GM12878 (cell line): ENCODE results near the gene SUPT4H1.

Experiments used
- CTCF ChIP-seq, 3 experiments: IDR thresholded peaks in 2 of 3; conservative IDR thresholded peaks in 1 of 3; 2 replicates each; pipeline ENCODE4 v1.5.1; 2011; ENCODE audit warnings: low read depth in 3 of 3, low read length in 3 of 3, mild to moderate bottlenecking in 3 of 3, control low read depth in 2 of 3, moderate library complexity in 2 of 3, inconsistent platforms in 1 of 3, mixed read lengths in 1 of 3; ENCODE audit not compliant: control insufficient read depth in 2 of 3, insufficient read depth in 1 of 3; ENCODE audit errors: extremely low read depth in 1 of 3
- E4F1 ChIP-seq: fragments of 450-650 bp; IDR thresholded peaks from 2 replicates; pipeline ENCODE4 v1.6.1; 2018; ENCODE audit warnings: borderline replicate concordance, mild to moderate bottlenecking; ENCODE audit not compliant: partially characterized antibody
- ELK1 ChIP-seq: IDR thresholded peaks from 2 replicates; pipeline ENCODE4 v1.6.1; 2012; ENCODE audit warnings: low read depth, low read length, improper control_type of control experiment
- FOXM1 ChIP-seq: IDR thresholded peaks from 2 replicates; pipeline ENCODE4 v1.6.1; 2012; ENCODE audit warnings: low read depth, mild to moderate bottlenecking, inconsistent platforms, low read length, moderate library complexity
- IRF4 ChIP-seq: IDR thresholded peaks from 2 replicates; pipeline ENCODE4 v1.6.1; 2011; ENCODE audit warnings: low read depth, low read length
- RFX5 ChIP-seq: IDR thresholded peaks from 2 replicates; pipeline ENCODE4 v1.6.1; 2011; ENCODE audit warnings: low read depth, low read length, improper control_type of control experiment
- YY1 ChIP-seq: IDR thresholded peaks from 2 replicates; pipeline ENCODE4 v1.6.1; 2011; ENCODE audit warnings: low read depth, mild to moderate bottlenecking, low read length
- ZBTB11 ChIP-seq: fragments of 450-650 bp; formaldehyde crosslinking; IDR thresholded peaks from 2 replicates; pipeline ENCODE4 v1.5.0; 2022; ENCODE audit warnings: mild to moderate bottlenecking, missing genetic modification characterization
- ZNF274 ChIP-seq: IDR thresholded peaks from one replicate; pipeline ENCODE4 v1.8.0; 2011; ENCODE audit not compliant: insufficient read length, insufficient read depth

GRCh38 chr17:58328195-58329034 lies 23.6 kb downstream of the SUPT4H1 start, which contains the start of gene TSPOAP1:
- TF ChIP-seq RFX5 (no peak), CTCF (IDR thresholded peaks at IDR 0.05 in 2 of 3, conservative IDR thresholded peaks at IDR 0.05 in 1 of 3; ENCODE audit: control insufficient read depth in 2 of 3, extremely low read depth in 1 of 3, insufficient read depth in 1 of 3, low read depth in 3 of 3, low read length in 3 of 3) (no peak), ZBTB11 (peak; percentile 3; the same call in 1 of the 2 replicates), ELK1 (no peak), ZNF274 (no peak), E4F1 (peak; percentile 44), IRF4 (peak; percentile 60; the same call in 1 of the 2 replicates), YY1 (peak; percentile 58), FOXM1 (no peak)
